ENCODE measurements around the gene POMGNT2.

DNA sequence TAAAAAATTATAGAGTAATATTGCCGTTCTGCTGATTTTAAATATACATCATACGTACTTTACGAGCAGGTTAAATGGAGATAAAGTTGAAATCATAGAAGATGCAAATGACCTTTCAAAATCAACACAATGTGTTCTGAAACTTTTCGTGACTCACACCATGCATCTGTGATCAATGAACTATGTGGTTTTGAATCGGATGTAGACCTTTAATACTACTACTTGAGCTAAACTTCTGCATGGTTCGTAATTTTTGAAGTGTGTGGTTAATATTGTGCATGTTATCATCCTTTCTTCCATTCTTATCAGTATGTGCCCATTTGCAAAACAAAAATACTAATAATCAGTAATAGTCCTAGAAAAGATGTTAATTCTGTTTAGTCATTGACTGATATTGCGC lies 67.9 kb downstream of the POMGNT2 start:
- TF ChIP-seq, protein P1, sequence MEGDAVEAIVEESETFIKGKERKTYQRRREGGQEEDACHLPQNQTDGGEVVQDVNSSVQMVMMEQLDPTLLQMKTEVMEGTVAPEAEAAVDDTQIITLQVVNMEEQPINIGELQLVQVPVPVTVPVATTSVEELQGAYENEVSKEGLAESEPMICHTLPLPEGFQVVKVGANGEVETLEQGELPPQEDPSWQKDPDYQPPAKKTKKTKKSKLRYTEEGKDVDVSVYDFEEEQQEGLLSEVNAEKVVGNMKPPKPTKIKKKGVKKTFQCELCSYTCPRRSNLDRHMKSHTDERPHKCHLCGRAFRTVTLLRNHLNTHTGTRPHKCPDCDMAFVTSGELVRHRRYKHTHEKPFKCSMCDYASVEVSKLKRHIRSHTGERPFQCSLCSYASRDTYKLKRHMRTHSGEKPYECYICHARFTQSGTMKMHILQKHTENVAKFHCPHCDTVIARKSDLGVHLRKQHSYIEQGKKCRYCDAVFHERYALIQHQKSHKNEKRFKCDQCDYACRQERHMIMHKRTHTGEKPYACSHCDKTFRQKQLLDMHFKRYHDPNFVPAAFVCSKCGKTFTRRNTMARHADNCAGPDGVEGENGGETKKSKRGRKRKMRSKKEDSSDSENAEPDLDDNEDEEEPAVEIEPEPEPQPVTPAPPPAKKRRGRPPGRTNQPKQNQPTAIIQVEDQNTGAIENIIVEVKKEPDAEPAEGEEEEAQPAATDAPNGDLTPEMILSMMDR (conservative IDR thresholded peaks at IDR 0.05 in 1 of 2, IDR thresholded peaks at IDR 0.05 in 1 of 2; ENCODE audit: low read depth in 1 of 2, low read length in 2 of 2) = no peak
- no peak for TF ChIP-seq EZH2 (IDR thresholded peaks at IDR 0.05; ENCODE audit: low read length, missing control alignments)

All from fibroblast of lung (primary cell).